Lung (tissue), 12 donors: Measurements from ENCODE around the gene RHOT2. TPM values are rescaled to one million over a fixed set of nuclear protein-coding genes. Genes with fewer than 3 reads are reported as not detected.

Source experiments
- ATAC-seq: fragments of 200-7000 bp; cut with Tn5 transposase; one replicate; pipeline ENCODE4 v1.9.1; 2020; ENCODE audit warnings: moderate number of reproducible peaks; ENCODE audit not compliant: insufficient read depth, low FRiP score
- DNase-seq, 3 donors: peaks; one replicate each; pipeline ENCODE4 v3.0.0-alpha.2; 2013 to 2017
- H3K27ac ChIP-seq, 2 donors: one replicate each; pipeline ENCODE4 v1.5.1; 2013; ENCODE audit warnings: mild to moderate bottlenecking in 2 of 2, moderate library complexity in 2 of 2, control low read depth in 1 of 2, inconsistent platforms in 1 of 2, low read depth in 1 of 2, low read length in 1 of 2
- H3K27me3 ChIP-seq, 3 donors: one replicate each; pipeline ENCODE4 v1.5.1; 2013; ENCODE audit warnings: low read length in 2 of 3; ENCODE audit not compliant: control insufficient read depth in 3 of 3, insufficient read depth in 3 of 3
- H3K36me3 ChIP-seq, 4 donors: one replicate each; pipeline ENCODE4 v1.5.1; 2013; ENCODE audit warnings: low read length in 4 of 4, mild to moderate bottlenecking in 1 of 4, moderate library complexity in 1 of 4; ENCODE audit not compliant: control insufficient read depth in 4 of 4, insufficient read depth in 4 of 4
- H3K4me1 ChIP-seq, 5 donors: one replicate each; pipeline ENCODE4 v1.5.1; 2013; ENCODE audit warnings: low read length in 5 of 5, mild to moderate bottlenecking in 2 of 5, moderate library complexity in 1 of 5; ENCODE audit not compliant: control insufficient read depth in 5 of 5, insufficient read depth in 5 of 5
- H3K4me3 ChIP-seq: one replicate; pipeline ENCODE4 v1.5.1; 2013; ENCODE audit warnings: mild to moderate bottlenecking, control low read depth, moderate library complexity
- H3K9ac ChIP-seq, 2 donors: one replicate each; pipeline ENCODE4 v1.5.1; 2013; ENCODE audit warnings: low read length in 2 of 2, control low read depth in 1 of 2; ENCODE audit not compliant: insufficient read depth in 1 of 2
- H3K9me3 ChIP-seq, 4 donors: one replicate each; pipeline ENCODE4 v1.5.1; 2013; ENCODE audit warnings: low read length in 3 of 4, mild to moderate bottlenecking in 1 of 4, moderate library complexity in 1 of 4; ENCODE audit not compliant: control insufficient read depth in 4 of 4, insufficient read depth in 3 of 4
- CTCF ChIP-seq: IDR thresholded peaks from 2 replicates; pipeline ENCODE4 v1.5.1; 2012; ENCODE audit warnings: mild to moderate bottlenecking; ENCODE audit errors: control extremely low read depth, extremely low read depth
- WGBS, 2 donors: extraction: QIAGEN DNeasy Blood & Tissue Kit; methylation state at CpG; one replicate each; pipeline ENCODE4 v1.1.7; 2013; 5-methylcytosine and 5-hydroxymethylcytosine counted together
- polyA plus RNA-seq, 2 donors: library from polyadenylated mRNA; stranded (reverse); fragments of 200-250 nt; gene quantifications; one replicate each; pipeline ENCODE4 v1.2.1, GENCODE V29; 2013
- total RNA-seq, 2 donors: library from RNA; depleted of rRNA in 1 of 2; stranded (reverse); fragments of >200 nt in 1 of 2; gene quantifications; one replicate each; pipeline ENCODE4 v1.2.1, GENCODE V29; 2014 to 2021
- donor health status: control.
- donor health status: control.
- donor health status: Bipolar disorder and iron deficiency.
- donor health status: healthy.
- donor health status: DM: yes; HTN: yes; CAD: no.

The RHOT2 gene
- total and polyA plus RNA-seq, 4 donors, result 40.5 to 121 (median 115) TPM

GRCh38 chr16:723695-724094 lies 55.8 kb downstream of the RHOT2 start:
- Histone ChIP-seq H3K27me3 (peaks cover 0 to 7% (median 4%) of the 10 kb centered on the region in 3 donors), H3K27ac (no peak overlapping the region), H3K9me3 (no peaks in the 10 kb centered on the region), H3K9ac (no peak overlapping the region), H3K4me1 (peaks cover 0 to 26% (median 5%) of the 10 kb centered on the region in 5 donors), H3K36me3 (no peaks in the 10 kb centered on the region), H3K4me3 (no peak overlapping the region)
- DNase-seq (no peak), ATAC-seq (no peak)
- WGBS, 2 donors, result 87 to 89% methylated on average over 9 of the region's 9 CpGs
- TF ChIP-seq CTCF, result no peak

Other genes starting within 250 kb of the RHOT2 start
- 10 to 100 TPM; 20.8 to 38.3 TPM for gene RAB11FIP3, start 242.5 kb upstream of the RHOT2 start, total RNA-seq
- 10 to 100 TPM; 20.7 to 22.2 TPM for gene RAB11FIP3, start 242.5 kb upstream of the RHOT2 start, polyA plus RNA-seq
- 10 to 100 TPM; 14.4 to 64.1 TPM for gene CAPN15, start 140.4 kb upstream of the RHOT2 start, total RNA-seq
- 10 to 100 TPM; 37.2 to 40.6 TPM for gene CAPN15, start 140.4 kb upstream of the RHOT2 start, polyA plus RNA-seq
- gene PRR35, start 107.7 kb upstream of the RHOT2 start, total RNA-seq, result not detected
- not detected for gene PRR35, start 107.7 kb upstream of the RHOT2 start, polyA plus RNA-seq
- 1 to 10 TPM; 7.0 to 8.6 TPM for gene NHLRC4, start 101.1 kb upstream of the RHOT2 start, total RNA-seq
- gene NHLRC4, start 101.1 kb upstream of the RHOT2 start, polyA plus RNA-seq, result 1 to 10 TPM; 2.3 to 4.5 TPM
- 10 to 100 TPM; 34.9 to 81.2 TPM for gene PIGQ, start 98.2 kb upstream of the RHOT2 start, total RNA-seq
- 10 to 100 TPM; 41.5 to 98.2 TPM for gene PIGQ, start 98.2 kb upstream of the RHOT2 start, polyA plus RNA-seq
- 10 to 100 TPM; 25.1 to 58.9 TPM for gene RAB40C, start 78.1 kb upstream of the RHOT2 start, total RNA-seq
- 10 to 100 TPM; 34.0 to 53.8 TPM for gene RAB40C, start 78.1 kb upstream of the RHOT2 start, polyA plus RNA-seq
- 1 to 10 TPM in 1 of 2 donors, under 1 TPM in 1; 0.31 to 2.5 TPM for gene WFIKKN1, start 37.1 kb upstream of the RHOT2 start, total RNA-seq
- under 1 TPM; 0.44 to 0.79 TPM for gene WFIKKN1, start 37.1 kb upstream of the RHOT2 start, polyA plus RNA-seq
- 10 to 100 TPM; 36.1 to 89.8 TPM for gene METTL26, start 31.8 kb upstream of the RHOT2 start, total RNA-seq
- 100 to 1,000 TPM; 138 to 200 TPM for gene METTL26, start 31.8 kb upstream of the RHOT2 start, polyA plus RNA-seq
- 10 to 100 TPM in 1 of 2 donors, 1 to 10 TPM in 1; 9.1 to 61.6 TPM for gene MCRIP2, start 26.3 kb upstream of the RHOT2 start, total RNA-seq
- gene MCRIP2, start 26.3 kb upstream of the RHOT2 start, polyA plus RNA-seq, result 100 to 1,000 TPM in 1 of 2 donors, 10 to 100 TPM in 1; 45.0 to 109 TPM
- gene WDR90, start 18.8 kb upstream of the RHOT2 start, total RNA-seq, result 10 to 100 TPM; 22.4 to 74.2 TPM
- gene WDR90, start 18.8 kb upstream of the RHOT2 start, polyA plus RNA-seq, result 10 to 100 TPM; 18.6 to 33.4 TPM
- 1 to 10 TPM in 1 of 2 donors, under 1 TPM in 1; 0.91 to 5.4 TPM for gene RHBDL1, start 7.5 kb downstream of the RHOT2 start, total RNA-seq
- 1 to 10 TPM in 1 of 2 donors, under 1 TPM in 1; 0.98 to 2.2 TPM for gene RHBDL1, start 7.5 kb downstream of the RHOT2 start, polyA plus RNA-seq
- gene STUB1, start 12.3 kb downstream of the RHOT2 start, total RNA-seq, result 100 to 1,000 TPM in 1 of 2 donors, 10 to 100 TPM in 1; 58.8 to 131 TPM
- 100 to 1,000 TPM; 113 to 131 TPM for gene STUB1, start 12.3 kb downstream of the RHOT2 start, polyA plus RNA-seq
- gene JMJD8, start 16.2 kb downstream of the RHOT2 start, total RNA-seq, result 10 to 100 TPM; 32.5 to 90.3 TPM
- gene JMJD8, start 16.2 kb downstream of the RHOT2 start, polyA plus RNA-seq, result 10 to 100 TPM; 48.4 to 67.5 TPM
- gene WDR24, start 22.3 kb downstream of the RHOT2 start, total RNA-seq, result 10 to 100 TPM in 1 of 2 donors, 1 to 10 TPM in 1; 8.1 to 16.3 TPM
- gene WDR24, start 22.3 kb downstream of the RHOT2 start, polyA plus RNA-seq, result 1 to 10 TPM; 8.1 to 9.8 TPM
- 1 to 10 TPM in 1 of 2 donors, under 1 TPM in 1; 0.14 to 7.4 TPM for gene FBXL16, start 37.7 kb downstream of the RHOT2 start, total RNA-seq
- 1 to 10 TPM in 1 of 2 donors, under 1 TPM in 1; 0.93 to 5.0 TPM for gene FBXL16, start 37.7 kb downstream of the RHOT2 start, polyA plus RNA-seq
- 10 to 100 TPM; 10.9 to 67.3 TPM for gene METRN, start 47.0 kb downstream of the RHOT2 start, total RNA-seq
- 10 to 100 TPM; 30.3 to 52.7 TPM for gene METRN, start 47.0 kb downstream of the RHOT2 start, polyA plus RNA-seq
- 10 to 100 TPM in 1 of 2 donors, 1 to 10 TPM in 1; 9.2 to 65.7 TPM for gene ANTKMT, start 53.0 kb downstream of the RHOT2 start, total RNA-seq
- gene ANTKMT, start 53.0 kb downstream of the RHOT2 start, polyA plus RNA-seq, result 10 to 100 TPM; 35.5 to 56.3 TPM
- gene CCDC78, start 58.3 kb downstream of the RHOT2 start, total RNA-seq, result 10 to 100 TPM; 35.7 to 71.6 TPM
- gene CCDC78, start 58.3 kb downstream of the RHOT2 start, polyA plus RNA-seq, result 10 to 100 TPM; 25.6 to 38.3 TPM
- gene HAGHL, start 59.0 kb downstream of the RHOT2 start, total RNA-seq, result 10 to 100 TPM in 1 of 2 donors, 1 to 10 TPM in 1; 4.1 to 26.7 TPM
- gene HAGHL, start 59.0 kb downstream of the RHOT2 start, polyA plus RNA-seq, result 10 to 100 TPM; 13.0 to 13.1 TPM
- 10 to 100 TPM; 31.2 to 40.6 TPM for gene CIAO3, start 72.9 kb downstream of the RHOT2 start, total RNA-seq
- gene CIAO3, start 72.9 kb downstream of the RHOT2 start, polyA plus RNA-seq, result 10 to 100 TPM; 21.0 to 30.2 TPM
- 100 to 1,000 TPM in 1 of 2 donors, 10 to 100 TPM in 1; 98.8 to 155 TPM for gene MSLN, start 92.6 kb downstream of the RHOT2 start, total RNA-seq
- gene MSLN, start 92.6 kb downstream of the RHOT2 start, polyA plus RNA-seq, result 100 to 1,000 TPM; 116 to 125 TPM
- gene RPUSD1, start 120.2 kb downstream of the RHOT2 start, total RNA-seq, result 10 to 100 TPM in 1 of 2 donors, 1 to 10 TPM in 1; 8.2 to 25.2 TPM
- gene RPUSD1, start 120.2 kb downstream of the RHOT2 start, polyA plus RNA-seq, result 10 to 100 TPM; 21.8 to 25.6 TPM
- gene CHTF18, start 120.5 kb downstream of the RHOT2 start, total RNA-seq, result 10 to 100 TPM; 13.3 to 16.5 TPM
- gene CHTF18, start 120.5 kb downstream of the RHOT2 start, polyA plus RNA-seq, result 10 to 100 TPM in 1 of 2 donors, 1 to 10 TPM in 1; 7.5 to 17.4 TPM
- not detected for gene GNG13, start 132.6 kb downstream of the RHOT2 start, total RNA-seq
- gene GNG13, start 132.6 kb downstream of the RHOT2 start, polyA plus RNA-seq, result not detected